Trophoblast cell (in vitro differentiated cells and primary cell): ENCODE data around the gene LILRB2.
"Not testable (repeated sequence)": the region's sequence is repeated elsewhere in the genome, so short reads cannot be mapped to it uniquely, and the experiment has no call there.

Experiments used
- DNase-seq, 2 donors: peaks; one replicate each; pipeline ENCODE4 v3.0.0-alpha.2; 2016
- H2AFZ ChIP-seq: 2 replicates; pipeline ENCODE4 v1.6.1; 2013; ENCODE audit warnings: low read length, moderate library complexity, mild to moderate bottlenecking; ENCODE audit not compliant: insufficient read depth, poor library complexity
- H2AK5ac ChIP-seq: 2 replicates; pipeline ENCODE4 v1.6.1; 2013; ENCODE audit warnings: mild to moderate bottlenecking, low read length
- H2BK120ac ChIP-seq: 2 replicates; pipeline ENCODE4 v1.6.1; 2013; ENCODE audit warnings: low read length, mild to moderate bottlenecking, moderate library complexity; ENCODE audit not compliant: insufficient read depth, poor library complexity
- H2BK12ac ChIP-seq: 2 replicates; pipeline ENCODE4 v1.6.1; 2013; ENCODE audit warnings: mild to moderate bottlenecking, low read length, moderate library complexity
- H2BK5ac ChIP-seq: 2 replicates; pipeline ENCODE4 v1.6.1; 2013; ENCODE audit warnings: low read length, low read depth, moderate library complexity, mild to moderate bottlenecking; ENCODE audit not compliant: poor library complexity
- H3K14ac ChIP-seq: 2 replicates; pipeline ENCODE4 v1.6.1; 2013; ENCODE audit warnings: mild to moderate bottlenecking, low read length
- H3K18ac ChIP-seq: 2 replicates; pipeline ENCODE4 v1.6.1; 2013; ENCODE audit warnings: mild to moderate bottlenecking, low read length
- H3K23ac ChIP-seq: 2 replicates; pipeline ENCODE4 v1.6.1; 2013; ENCODE audit warnings: low read length
- H3K27ac ChIP-seq: 2 replicates; pipeline ENCODE4 v1.5.1; 2013; ENCODE audit warnings: low read depth, mild to moderate bottlenecking, inconsistent platforms, low read length, moderate library complexity
- H3K27me3 ChIP-seq: 2 replicates; pipeline ENCODE4 v1.6.1; 2013; ENCODE audit warnings: inconsistent platforms, mild to moderate bottlenecking, low read length, moderate library complexity; ENCODE audit not compliant: insufficient read depth
- H3K36me3 ChIP-seq, 2 experiments: 1 replicate in 1 of 2; 2 replicates in 1 of 2; pipeline ENCODE4 v1.6.1; 2013; ENCODE audit warnings: low read length in 2 of 2, mild to moderate bottlenecking in 2 of 2, moderate library complexity in 1 of 2; ENCODE audit not compliant: insufficient read depth in 2 of 2, control insufficient read depth in 1 of 2
- H3K4ac ChIP-seq: 2 replicates; pipeline ENCODE4 v1.6.1; 2013; ENCODE audit warnings: low read depth, mild to moderate bottlenecking, low read length, moderate library complexity
- H3K4me1 ChIP-seq, 2 experiments: 1 replicate in 1 of 2; 2 replicates in 1 of 2; pipeline ENCODE4 v1.6.1; 2013; ENCODE audit warnings: low read length in 2 of 2, mild to moderate bottlenecking in 2 of 2, moderate library complexity in 1 of 2; ENCODE audit not compliant: insufficient read depth in 2 of 2, control insufficient read depth in 1 of 2
- H3K4me2 ChIP-seq: 2 replicates; pipeline ENCODE4 v1.6.1; 2013; ENCODE audit warnings: inconsistent platforms, mild to moderate bottlenecking, low read length, moderate library complexity
- H3K4me3 ChIP-seq: 2 replicates; pipeline ENCODE4 v1.5.1; 2013; ENCODE audit warnings: mild to moderate bottlenecking, low read depth, low read length, inconsistent platforms
- H3K79me1 ChIP-seq: one replicate; pipeline ENCODE4 v1.6.1; 2013; ENCODE audit warnings: low read length
- H3K79me2 ChIP-seq: 2 replicates; pipeline ENCODE4 v1.6.1; 2013; ENCODE audit warnings: low read length, mild to moderate bottlenecking; ENCODE audit not compliant: control insufficient read depth, insufficient read depth, poor library complexity
- H3K9ac ChIP-seq: 2 replicates; pipeline ENCODE4 v1.6.1; 2013; ENCODE audit warnings: mild to moderate bottlenecking, low read length
- H3K9me3 ChIP-seq: 2 replicates; pipeline ENCODE4 v1.6.1; 2013; ENCODE audit warnings: low read depth, mild to moderate bottlenecking, control low read depth, inconsistent platforms, low read length; ENCODE audit not compliant: insufficient read depth
- H4K12ac ChIP-seq: 2 replicates; pipeline ENCODE4 v1.6.1; 2013; ENCODE audit warnings: low read depth, mild to moderate bottlenecking, low read length, moderate library complexity
- H4K8ac ChIP-seq: 2 replicates; pipeline ENCODE4 v1.6.1; 2013; ENCODE audit warnings: low read depth, mild to moderate bottlenecking, low read length, moderate library complexity
- H4K91ac ChIP-seq: one replicate; pipeline ENCODE4 v1.6.1; 2013; ENCODE audit warnings: low read depth, mild to moderate bottlenecking, low read length, moderate library complexity
- WGBS: extraction: QIAGEN DNeasy Blood & Tissue Kit; methylation state at CpG from one replicate; pipeline ENCODE4 v1.1.7; 2013; ENCODE audit warnings: missing lambda C conversion rate; ENCODE audit not compliant: insufficient read length, insufficient coverage; ENCODE audit errors: extremely low coverage; 5-methylcytosine and 5-hydroxymethylcytosine counted together

The LILRB2 gene

GRCh38 chr19:54242646-54243045 lies 38.3 kb downstream of the LILRB2 start, which contains the start of gene LILRA6:
Gene LILRA6, minus strand, starts transcription at chr19:54242790.
- WGBS = no CpG with 5 or more reads among the region's 6 CpGs
- H3K4me3 ChIP-seq, H3K27ac ChIP-seq, H3K36me3 ChIP-seq, H3K79me2 ChIP-seq, H4K8ac ChIP-seq, H2BK5ac ChIP-seq, H3K4me2 ChIP-seq, H3K18ac ChIP-seq, H3K14ac ChIP-seq, H2AK5ac ChIP-seq, H2BK12ac ChIP-seq, H3K9me3 ChIP-seq, H3K27me3 ChIP-seq, H3K79me1 ChIP-seq, H2AFZ ChIP-seq, H3K23ac ChIP-seq, H3K4ac ChIP-seq, H4K12ac ChIP-seq, H3K4me1 ChIP-seq, H2BK120ac ChIP-seq, DNase-seq, H4K91ac ChIP-seq, H3K9ac ChIP-seq: not testable (repeated sequence)

DNA sequence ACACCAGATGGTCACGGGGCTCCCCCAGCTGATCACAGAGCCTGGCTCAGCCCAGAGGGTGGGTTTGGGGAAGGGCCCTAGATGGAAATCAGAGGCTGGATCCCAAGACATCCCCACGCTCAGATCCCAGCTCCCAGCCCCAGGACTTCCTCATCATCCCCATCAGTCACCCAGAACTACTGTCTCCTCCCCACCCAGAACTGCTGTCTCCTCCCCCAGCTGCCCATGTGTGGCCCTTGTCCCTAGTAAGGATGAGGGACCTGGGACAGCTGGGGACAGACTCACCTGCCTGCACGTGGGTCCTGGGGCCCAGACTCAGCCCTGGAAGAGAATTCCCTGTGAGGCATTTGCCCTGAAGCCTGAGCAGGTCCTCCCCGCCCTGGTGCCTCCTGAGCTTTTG lies 38.7 kb downstream of the LILRB2 start:
- not testable (repeated sequence) for DNase-seq, H4K8ac ChIP-seq, H3K18ac ChIP-seq, H3K36me3 ChIP-seq, H3K4me3 ChIP-seq, H3K4ac ChIP-seq, H3K14ac ChIP-seq, H4K12ac ChIP-seq, H2BK120ac ChIP-seq, H3K23ac ChIP-seq, H3K79me1 ChIP-seq, H3K4me1 ChIP-seq, H2AFZ ChIP-seq, H3K4me2 ChIP-seq, H2BK5ac ChIP-seq, H3K27me3 ChIP-seq, H2BK12ac ChIP-seq, H2AK5ac ChIP-seq, H4K91ac ChIP-seq, H3K9ac ChIP-seq, H3K9me3 ChIP-seq, H3K27ac ChIP-seq, H3K79me2 ChIP-seq
- WGBS = no CpG with 5 or more reads among the region's 4 CpGs

DNA sequence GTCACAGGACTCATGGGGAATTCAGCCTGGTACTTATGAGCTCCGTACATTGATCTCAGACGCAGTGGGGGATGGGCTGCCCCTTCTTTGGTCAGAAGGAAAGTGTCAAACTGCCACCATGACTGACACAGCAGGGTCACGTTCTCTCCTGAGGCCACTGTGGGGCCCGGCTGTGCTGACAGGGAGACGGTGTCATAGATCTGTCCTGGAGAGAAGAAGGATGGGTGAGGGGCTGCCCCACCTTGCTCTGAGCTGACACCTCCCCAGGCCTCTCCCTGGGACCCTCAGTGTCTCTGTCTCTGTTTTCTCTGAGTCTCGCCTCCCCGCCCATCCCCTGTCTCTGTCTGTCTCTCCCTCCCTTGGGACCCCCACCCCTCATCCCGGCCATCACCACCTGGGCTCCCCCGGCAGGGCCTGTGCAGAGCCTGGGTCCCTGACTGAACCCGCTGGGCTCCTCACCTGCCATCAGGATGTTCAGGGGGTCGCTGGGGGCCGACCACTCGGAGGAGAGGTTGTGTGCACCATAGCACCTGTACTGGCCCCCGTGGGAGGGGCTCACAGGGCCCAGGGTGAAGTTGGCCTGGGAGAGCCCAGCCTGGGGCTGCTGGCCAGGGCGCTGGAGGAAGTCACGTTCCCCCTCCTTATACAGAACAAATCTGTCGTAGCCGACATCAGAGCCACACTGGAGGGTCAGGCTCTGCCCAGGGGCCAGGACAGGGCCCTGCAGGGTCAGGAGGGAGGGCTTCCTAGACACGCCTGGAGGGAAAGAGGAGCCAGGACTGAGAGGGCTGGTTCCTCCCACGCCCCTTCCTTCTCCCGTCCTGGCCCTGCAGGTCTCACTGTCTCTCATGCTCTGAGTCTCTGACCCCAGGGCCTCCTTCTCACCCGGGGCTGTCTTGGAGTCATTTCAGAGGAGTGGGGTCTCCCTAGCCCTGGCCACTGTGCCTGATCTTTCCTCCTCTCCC lies 40.3 kb downstream of the LILRB2 start:
- not testable (repeated sequence) for H2AK5ac ChIP-seq, H2BK120ac ChIP-seq

DNA sequence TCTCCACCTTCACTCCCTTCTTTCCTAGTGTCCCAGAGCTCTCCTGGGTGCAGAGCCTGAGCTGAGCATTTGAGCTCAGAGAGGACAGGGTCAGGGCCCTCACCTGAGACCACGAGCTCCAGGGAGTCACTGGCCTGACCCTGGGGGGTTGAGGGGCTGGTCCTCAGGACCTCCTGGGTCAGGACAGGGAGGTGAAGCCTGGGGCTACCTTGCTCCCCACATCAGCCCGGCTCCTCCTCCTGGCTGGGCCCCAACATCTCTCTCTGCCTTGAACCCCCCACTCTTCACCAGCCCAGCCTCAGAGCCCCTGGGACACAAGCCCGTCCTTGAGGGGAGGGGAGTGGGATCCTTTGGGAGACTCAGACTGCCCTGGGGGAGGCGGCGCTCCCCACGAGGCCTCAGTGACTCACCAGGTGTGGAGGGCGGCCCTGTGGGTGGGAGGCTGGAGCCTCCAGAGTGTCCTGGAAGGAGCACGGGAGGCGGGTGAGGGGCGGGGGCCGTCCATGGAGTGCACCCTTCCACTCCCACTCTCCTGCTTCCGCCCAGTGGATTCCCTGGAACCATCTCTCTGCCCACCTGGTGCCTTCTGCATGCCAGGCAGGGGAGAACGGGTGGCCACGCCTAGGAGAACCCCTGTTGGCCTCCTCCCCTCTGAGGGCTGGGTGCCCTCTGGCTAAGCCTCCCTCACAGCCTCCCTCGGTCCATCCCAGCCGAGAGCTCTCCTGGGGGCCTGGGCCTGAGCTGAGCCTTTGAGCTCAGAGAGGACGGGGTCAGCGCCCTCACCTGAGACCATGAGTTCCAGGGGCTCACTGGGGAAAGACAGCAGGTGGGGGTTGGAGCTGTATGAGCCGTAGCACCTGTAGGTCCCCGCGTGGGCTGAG lies 41.2 kb downstream of the LILRB2 start:
- H4K12ac ChIP-seq, H3K23ac ChIP-seq, H3K14ac ChIP-seq, H3K9ac ChIP-seq, H3K18ac ChIP-seq, DNase-seq, H3K9me3 ChIP-seq, H3K79me2 ChIP-seq, H2AFZ ChIP-seq, H3K4me3 ChIP-seq, H3K27me3 ChIP-seq, H2BK12ac ChIP-seq, H3K4ac ChIP-seq, H2BK5ac ChIP-seq, H3K27ac ChIP-seq, H2BK120ac ChIP-seq, H3K4me1 ChIP-seq, H4K8ac ChIP-seq, H3K36me3 ChIP-seq, H4K91ac ChIP-seq, H3K4me2 ChIP-seq, H2AK5ac ChIP-seq, H3K79me1 ChIP-seq: not testable (repeated sequence)
- no CpG with 5 or more reads among the region's 21 CpGs for WGBS

More for the DNA sequence above, 40.3 kb downstream of the LILRB2 start:
- H3K4me1 ChIP-seq, DNase-seq, H3K18ac ChIP-seq, H3K9me3 ChIP-seq, H3K9ac ChIP-seq, H2BK12ac ChIP-seq, H3K36me3 ChIP-seq, H2BK5ac ChIP-seq, H4K91ac ChIP-seq, H3K14ac ChIP-seq, H4K8ac ChIP-seq, H3K4me3 ChIP-seq, H3K4me2 ChIP-seq, H3K27me3 ChIP-seq, H3K79me1 ChIP-seq, H3K79me2 ChIP-seq, H3K23ac ChIP-seq, H4K12ac ChIP-seq, H2AFZ ChIP-seq, H3K27ac ChIP-seq, H3K4ac ChIP-seq: not testable (repeated sequence)
- no CpG with 5 or more reads among the region's 22 CpGs for WGBS
